ENCODE data around the gene NAB1.

The NAB1 gene

GRCh38 chr2:190637903-190638618 is 10.8 kb upstream of the NAB1 start:
- DNase-seq, result peak; percentile 5

GRCh38 chr2:190640117-190640516 is 8.8 kb upstream of the NAB1 start:
- no peak for DNase-seq

GRCh38 chr2:190641469-190641868 is 7.4 kb upstream of the NAB1 start:
- no peak for DNase-seq

GRCh38 chr2:190646780-190647522 is 1.9 kb upstream of the NAB1 start:
- DNase-seq, result no peak

GRCh38 chr2:190648289-190649034 is 421 bp upstream of the NAB1 start:
- peak; percentile 60 for DNase-seq

GRCh38 chr2:190649798-190650390 is 1.0 kb downstream of the NAB1 start:
- no peak for DNase-seq

GRCh38 chr2:190651413-190651812 is 2.5 kb downstream of the NAB1 start:
- DNase-seq, result no peak

- no peak for DNase-seq
Observed at GRCh38 chr2:190653231-190653630, 4.3 kb downstream of the NAB1 start.

GRCh38 chr2:190653931-190654330 is 5.0 kb downstream of the NAB1 start:
- no peak for DNase-seq

- peak; percentile 31 for DNase-seq
Observed at GRCh38 chr2:190655113-190655512, 6.2 kb downstream of the NAB1 start.

GRCh38 chr2:190655570-190655969 is 6.7 kb downstream of the NAB1 start:
- DNase-seq, result peak; percentile 38

GRCh38 chr2:190656301-190656700 is 7.4 kb downstream of the NAB1 start:
- no peak for DNase-seq

GRCh38 chr2:190657474-190658255 is 8.8 kb downstream of the NAB1 start:
- peak; percentile 27 for DNase-seq

GRCh38 chr2:190659553-190659952 is 10.7 kb downstream of the NAB1 start:
- DNase-seq, result no peak

GRCh38 chr2:190662754-190663153 is 13.9 kb downstream of the NAB1 start:
- DNase-seq, result no peak

GRCh38 chr2:190663348-190663747 is 14.5 kb downstream of the NAB1 start:
- DNase-seq, result no peak

- DNase-seq, result no peak
Observed at GRCh38 chr2:190663839-190664238, 15.0 kb downstream of the NAB1 start.

- DNase-seq, result no peak
Observed at GRCh38 chr2:190664240-190664639, 15.4 kb downstream of the NAB1 start.

GRCh38 chr2:190666895-190667294 is 18.0 kb downstream of the NAB1 start:
- DNase-seq, result no peak

GRCh38 chr2:190668892-190669291 is 20.0 kb downstream of the NAB1 start:
- no peak for DNase-seq

- DNase-seq, result no peak
Observed at GRCh38 chr2:190670182-190670946, 21.5 kb downstream of the NAB1 start.

All from DMS79 (cell line).